H1 (cell line): ENCODE measurements around the gene MYH7. TPM values are rescaled to one million over a fixed set of nuclear protein-coding genes. Genes with fewer than 3 reads are reported as not detected.

Source experiments
- BACH1 ChIP-seq: IDR thresholded peaks from 2 replicates; pipeline ENCODE4 v1.6.1; 2012; ENCODE audit warnings: low read length, improper control_type of control experiment
- CHD2 ChIP-seq: IDR thresholded peaks from 2 replicates; pipeline ENCODE4 v1.6.1; 2012; ENCODE audit warnings: low read length, improper control_type of control experiment
- EGR1 ChIP-seq: IDR thresholded peaks from 2 replicates; pipeline ENCODE4 v1.6.1; 2011; ENCODE audit warnings: low read depth, low read length, borderline replicate concordance
- GABPA ChIP-seq: IDR thresholded peaks from 2 replicates; pipeline ENCODE4 v1.6.1; 2011; ENCODE audit warnings: mild to moderate bottlenecking, low read length, moderate library complexity, borderline replicate concordance; ENCODE audit not compliant: insufficient read depth
- KDM1A ChIP-seq: fragments of 200-600, 300-600 bp; sonication (generic); IDR thresholded peaks from 2 replicates; pipeline ENCODE4 v1.7.1; 2016; ENCODE audit warnings: mild to moderate bottlenecking, low read length, borderline replicate concordance
- NANOG ChIP-seq: IDR thresholded peaks from 2 replicates; pipeline ENCODE4 v1.6.1; 2011; ENCODE audit warnings: low read length, low read depth, mild to moderate bottlenecking, inconsistent platforms; ENCODE audit not compliant: insufficient read depth, poor library complexity, severe bottlenecking
- NRF1 ChIP-seq: IDR thresholded peaks from 2 replicates; pipeline ENCODE4 v1.6.1; 2011; ENCODE audit warnings: mild to moderate bottlenecking, low read depth, low read length, improper control_type of control experiment
- POLR2A ChIP-seq, 2 experiments: IDR thresholded peaks; 1 replicate in 1 of 2; 2 replicates in 1 of 2; pipeline ENCODE4 v1.6.1; 2011; ENCODE audit warnings: low read depth in 2 of 2, low read length in 2 of 2, mild to moderate bottlenecking in 2 of 2; ENCODE audit errors: control extremely low read depth in 1 of 2
- RFX5 ChIP-seq: IDR thresholded peaks from 2 replicates; pipeline ENCODE4 v1.6.1; 2011; ENCODE audit warnings: low read depth, low read length, improper control_type of control experiment, borderline replicate concordance
- SRF ChIP-seq: IDR thresholded peaks from 2 replicates; pipeline ENCODE4 v1.6.1; 2011; ENCODE audit warnings: mild to moderate bottlenecking, low read depth, low read length, moderate library complexity
- TBP ChIP-seq: IDR thresholded peaks from 2 replicates; pipeline ENCODE4 v1.6.1; 2011; ENCODE audit warnings: low read depth, low read length, improper control_type of control experiment
- polyA plus RNA-seq, 7 experiments: library from polyadenylated mRNA; depleted of rRNA in 3 of 7; stranded (reverse) in 5 of 7; unstranded in 2 of 7; fragments of >200 nt in 5 of 7; fragments of 200-250 nt in 2 of 7; gene quantifications; 1 replicate in 5 of 7; 2 replicates in 1 of 7; 4 replicates in 1 of 7; pipeline versions ENCODE4 v1.2.1 to v1.2.3, GENCODE V29; 2011 to 2013; ENCODE audit warnings: missing spikeins in 2 of 7, mixed read lengths in 2 of 7
- total RNA-seq: library from RNA; stranded (reverse); fragmentation: NEBNext Ultra II Directional; extraction: Animal tissue kit (Norgen Biotek cat#: 25700); gene quantifications from 2 replicates; pipeline ENCODE4 v1.2.1, GENCODE V29; 2021
- TF ChIP-seq, protein P1 (sequence below): fragments of 300-600 bp; sonication (generic); IDR thresholded peaks from 2 replicates; pipeline ENCODE4 v1.7.1; 2012; ENCODE audit warnings: low read length, moderate library complexity, mild to moderate bottlenecking, inconsistent platforms; ENCODE audit not compliant: insufficient replicate concordance
- TF ChIP-seq, protein P2 (sequence below): IDR thresholded peaks from 2 replicates; pipeline ENCODE4 v1.6.1; 2012; ENCODE audit warnings: inconsistent platforms

The MYH7 gene
- total and polyA plus RNA-seq, 2 of the 8 experiments (the other 6 are each of a cell fraction or from before 2014, with no cell fraction given) = not detected

DNA sequence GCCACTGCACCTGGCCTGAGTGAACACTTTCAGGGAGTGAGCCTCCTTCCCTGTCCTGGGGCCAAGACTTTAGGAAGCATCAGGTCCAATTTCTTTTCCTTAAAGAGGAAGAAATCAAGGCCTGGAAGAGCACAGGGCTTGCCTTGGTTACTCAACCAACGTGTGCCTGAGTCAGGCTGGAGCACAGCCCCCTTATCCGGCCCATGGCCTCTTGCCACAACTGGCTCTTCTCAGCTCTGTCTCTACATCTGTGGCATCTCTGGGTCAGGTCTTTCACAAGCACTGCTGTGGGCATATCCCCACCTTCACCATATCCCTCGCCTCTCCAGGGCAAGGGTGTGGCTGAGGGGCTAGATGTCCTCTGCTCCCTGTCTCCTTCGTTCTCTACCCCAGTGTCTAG, 34.2 kb downstream of the MYH7 start (continued):
- TF ChIP-seq, protein P1, sequence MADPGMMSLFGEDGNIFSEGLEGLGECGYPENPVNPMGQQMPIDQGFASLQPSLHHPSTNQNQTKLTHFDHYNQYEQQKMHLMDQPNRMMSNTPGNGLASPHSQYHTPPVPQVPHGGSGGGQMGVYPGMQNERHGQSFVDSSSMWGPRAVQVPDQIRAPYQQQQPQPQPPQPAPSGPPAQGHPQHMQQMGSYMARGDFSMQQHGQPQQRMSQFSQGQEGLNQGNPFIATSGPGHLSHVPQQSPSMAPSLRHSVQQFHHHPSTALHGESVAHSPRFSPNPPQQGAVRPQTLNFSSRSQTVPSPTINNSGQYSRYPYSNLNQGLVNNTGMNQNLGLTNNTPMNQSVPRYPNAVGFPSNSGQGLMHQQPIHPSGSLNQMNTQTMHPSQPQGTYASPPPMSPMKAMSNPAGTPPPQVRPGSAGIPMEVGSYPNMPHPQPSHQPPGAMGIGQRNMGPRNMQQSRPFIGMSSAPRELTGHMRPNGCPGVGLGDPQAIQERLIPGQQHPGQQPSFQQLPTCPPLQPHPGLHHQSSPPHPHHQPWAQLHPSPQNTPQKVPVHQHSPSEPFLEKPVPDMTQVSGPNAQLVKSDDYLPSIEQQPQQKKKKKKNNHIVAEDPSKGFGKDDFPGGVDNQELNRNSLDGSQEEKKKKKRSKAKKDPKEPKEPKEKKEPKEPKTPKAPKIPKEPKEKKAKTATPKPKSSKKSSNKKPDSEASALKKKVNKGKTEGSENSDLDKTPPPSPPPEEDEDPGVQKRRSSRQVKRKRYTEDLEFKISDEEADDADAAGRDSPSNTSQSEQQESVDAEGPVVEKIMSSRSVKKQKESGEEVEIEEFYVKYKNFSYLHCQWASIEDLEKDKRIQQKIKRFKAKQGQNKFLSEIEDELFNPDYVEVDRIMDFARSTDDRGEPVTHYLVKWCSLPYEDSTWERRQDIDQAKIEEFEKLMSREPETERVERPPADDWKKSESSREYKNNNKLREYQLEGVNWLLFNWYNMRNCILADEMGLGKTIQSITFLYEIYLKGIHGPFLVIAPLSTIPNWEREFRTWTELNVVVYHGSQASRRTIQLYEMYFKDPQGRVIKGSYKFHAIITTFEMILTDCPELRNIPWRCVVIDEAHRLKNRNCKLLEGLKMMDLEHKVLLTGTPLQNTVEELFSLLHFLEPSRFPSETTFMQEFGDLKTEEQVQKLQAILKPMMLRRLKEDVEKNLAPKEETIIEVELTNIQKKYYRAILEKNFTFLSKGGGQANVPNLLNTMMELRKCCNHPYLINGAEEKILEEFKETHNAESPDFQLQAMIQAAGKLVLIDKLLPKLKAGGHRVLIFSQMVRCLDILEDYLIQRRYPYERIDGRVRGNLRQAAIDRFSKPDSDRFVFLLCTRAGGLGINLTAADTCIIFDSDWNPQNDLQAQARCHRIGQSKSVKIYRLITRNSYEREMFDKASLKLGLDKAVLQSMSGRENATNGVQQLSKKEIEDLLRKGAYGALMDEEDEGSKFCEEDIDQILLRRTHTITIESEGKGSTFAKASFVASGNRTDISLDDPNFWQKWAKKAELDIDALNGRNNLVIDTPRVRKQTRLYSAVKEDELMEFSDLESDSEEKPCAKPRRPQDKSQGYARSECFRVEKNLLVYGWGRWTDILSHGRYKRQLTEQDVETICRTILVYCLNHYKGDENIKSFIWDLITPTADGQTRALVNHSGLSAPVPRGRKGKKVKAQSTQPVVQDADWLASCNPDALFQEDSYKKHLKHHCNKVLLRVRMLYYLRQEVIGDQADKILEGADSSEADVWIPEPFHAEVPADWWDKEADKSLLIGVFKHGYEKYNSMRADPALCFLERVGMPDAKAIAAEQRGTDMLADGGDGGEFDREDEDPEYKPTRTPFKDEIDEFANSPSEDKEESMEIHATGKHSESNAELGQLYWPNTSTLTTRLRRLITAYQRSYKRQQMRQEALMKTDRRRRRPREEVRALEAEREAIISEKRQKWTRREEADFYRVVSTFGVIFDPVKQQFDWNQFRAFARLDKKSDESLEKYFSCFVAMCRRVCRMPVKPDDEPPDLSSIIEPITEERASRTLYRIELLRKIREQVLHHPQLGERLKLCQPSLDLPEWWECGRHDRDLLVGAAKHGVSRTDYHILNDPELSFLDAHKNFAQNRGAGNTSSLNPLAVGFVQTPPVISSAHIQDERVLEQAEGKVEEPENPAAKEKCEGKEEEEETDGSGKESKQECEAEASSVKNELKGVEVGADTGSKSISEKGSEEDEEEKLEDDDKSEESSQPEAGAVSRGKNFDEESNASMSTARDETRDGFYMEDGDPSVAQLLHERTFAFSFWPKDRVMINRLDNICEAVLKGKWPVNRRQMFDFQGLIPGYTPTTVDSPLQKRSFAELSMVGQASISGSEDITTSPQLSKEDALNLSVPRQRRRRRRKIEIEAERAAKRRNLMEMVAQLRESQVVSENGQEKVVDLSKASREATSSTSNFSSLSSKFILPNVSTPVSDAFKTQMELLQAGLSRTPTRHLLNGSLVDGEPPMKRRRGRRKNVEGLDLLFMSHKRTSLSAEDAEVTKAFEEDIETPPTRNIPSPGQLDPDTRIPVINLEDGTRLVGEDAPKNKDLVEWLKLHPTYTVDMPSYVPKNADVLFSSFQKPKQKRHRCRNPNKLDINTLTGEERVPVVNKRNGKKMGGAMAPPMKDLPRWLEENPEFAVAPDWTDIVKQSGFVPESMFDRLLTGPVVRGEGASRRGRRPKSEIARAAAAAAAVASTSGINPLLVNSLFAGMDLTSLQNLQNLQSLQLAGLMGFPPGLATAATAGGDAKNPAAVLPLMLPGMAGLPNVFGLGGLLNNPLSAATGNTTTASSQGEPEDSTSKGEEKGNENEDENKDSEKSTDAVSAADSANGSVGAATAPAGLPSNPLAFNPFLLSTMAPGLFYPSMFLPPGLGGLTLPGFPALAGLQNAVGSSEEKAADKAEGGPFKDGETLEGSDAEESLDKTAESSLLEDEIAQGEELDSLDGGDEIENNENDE = no peak
- no peak for TF ChIP-seq POLR2A (IDR thresholded peaks at IDR 0.05; ENCODE audit: control extremely low read depth in 1 of 2, low read depth in 2 of 2, low read length in 2 of 2)
- TF ChIP-seq, protein P2, sequence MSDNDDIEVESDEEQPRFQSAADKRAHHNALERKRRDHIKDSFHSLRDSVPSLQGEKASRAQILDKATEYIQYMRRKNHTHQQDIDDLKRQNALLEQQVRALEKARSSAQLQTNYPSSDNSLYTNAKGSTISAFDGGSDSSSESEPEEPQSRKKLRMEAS = no peak
- TF ChIP-seq EGR1 = no peak
- no peak for TF ChIP-seq TBP
- no peak for TF ChIP-seq RFX5
- no peak for TF ChIP-seq NRF1
- TF ChIP-seq SRF = no peak
- no peak for TF ChIP-seq CHD2
- no peak for TF ChIP-seq NANOG
- no peak for TF ChIP-seq BACH1
- no peak for TF ChIP-seq GABPA
- no peak for TF ChIP-seq KDM1A
